Testis (tissue), 3 donors: ENCODE measurements around the gene PTGDS. TPM values are rescaled to one million over a fixed set of nuclear protein-coding genes. Genes with fewer than 3 reads are reported as not detected.
A peak's percentile ranks its signal among the peaks of the same experiment; 100 is the strongest.

Experiments
- DNase-seq: peaks from one replicate; pipeline ENCODE4 v3.0.0-alpha.2; 2019
- H3K27ac ChIP-seq, 2 donors: fragments of 200-600 bp; sonication (generic); one replicate each; pipeline ENCODE4 v1.5.1; 2019
- H3K27me3 ChIP-seq: fragments of 200-600 bp; sonication (generic); one replicate; pipeline ENCODE4 v1.5.1; 2019
- H3K36me3 ChIP-seq: fragments of 200-600 bp; sonication (generic); one replicate; pipeline ENCODE4 v1.5.1; 2017; ENCODE audit warnings: low read depth; ENCODE audit errors: missing control alignments
- H3K4me1 ChIP-seq: fragments of 200-600 bp; sonication (generic); one replicate; pipeline ENCODE4 v1.5.1; 2019
- H3K4me3 ChIP-seq, 2 donors: fragments of 200-600 bp; sonication (generic); one replicate each; pipeline ENCODE4 v1.5.1; 2017 to 2019
- H3K9me3 ChIP-seq: fragments of 200-600 bp; sonication (generic); one replicate; pipeline ENCODE4 v1.5.1; 2017
- POLR2A ChIP-seq: fragments of 450-650 bp; IDR thresholded peaks from one replicate; pipeline ENCODE4 v1.6.1; 2017; ENCODE audit warnings: antibody characterized with exemption, mild to moderate bottlenecking, moderate library complexity
- WGBS, 2 donors: methylation state at CpG; one replicate each; pipeline ENCODE4 v1.1.5; 2018; 5-methylcytosine and 5-hydroxymethylcytosine counted together
- intact Hi-C: fragments of 100-400 bp; cut with DNase I; formaldehyde crosslinking; loops from one replicate; pipeline ENCODE4 v1.15.1; 2023; ENCODE audit warnings: low total_unique reads
- polyA plus RNA-seq: library from polyadenylated mRNA; stranded (reverse); fragments of 350-450 nt; fragmentation: Illumina TruSeq; extraction: RNeasy Lipid Tissue Mini Kit (QIAGEN cat#74804); gene quantifications from one replicate; pipeline ENCODE4 v1.2.3, GENCODE V29; 2014; ENCODE audit warnings: low read depth, low replicate concordance; ENCODE audit not compliant: insufficient read depth
- total RNA-seq, 2 donors: library from RNA; depleted of rRNA; stranded (reverse); fragments of >200 nt; gene quantifications; one replicate each; pipeline ENCODE4 v1.2.3, GENCODE V29; 2016
- TF ChIP-seq, protein P1 (sequence below), 3 experiments: fragments of 450-650 bp in 2 of 3; fragments of 200-600 bp in 1 of 3; sonication (generic) in 1 of 3; IDR thresholded peaks; one replicate each; pipeline ENCODE4 v1.5.1; 2016 to 2019; ENCODE audit warnings: antibody characterized with exemption in 3 of 3, mild to moderate bottlenecking in 2 of 3, moderate library complexity in 1 of 3

PTGDS gene
- total and polyA plus RNA-seq, 3 donors from 2014 or later: 4,976 to 5,948 (median 5,554) TPM

DNA sequence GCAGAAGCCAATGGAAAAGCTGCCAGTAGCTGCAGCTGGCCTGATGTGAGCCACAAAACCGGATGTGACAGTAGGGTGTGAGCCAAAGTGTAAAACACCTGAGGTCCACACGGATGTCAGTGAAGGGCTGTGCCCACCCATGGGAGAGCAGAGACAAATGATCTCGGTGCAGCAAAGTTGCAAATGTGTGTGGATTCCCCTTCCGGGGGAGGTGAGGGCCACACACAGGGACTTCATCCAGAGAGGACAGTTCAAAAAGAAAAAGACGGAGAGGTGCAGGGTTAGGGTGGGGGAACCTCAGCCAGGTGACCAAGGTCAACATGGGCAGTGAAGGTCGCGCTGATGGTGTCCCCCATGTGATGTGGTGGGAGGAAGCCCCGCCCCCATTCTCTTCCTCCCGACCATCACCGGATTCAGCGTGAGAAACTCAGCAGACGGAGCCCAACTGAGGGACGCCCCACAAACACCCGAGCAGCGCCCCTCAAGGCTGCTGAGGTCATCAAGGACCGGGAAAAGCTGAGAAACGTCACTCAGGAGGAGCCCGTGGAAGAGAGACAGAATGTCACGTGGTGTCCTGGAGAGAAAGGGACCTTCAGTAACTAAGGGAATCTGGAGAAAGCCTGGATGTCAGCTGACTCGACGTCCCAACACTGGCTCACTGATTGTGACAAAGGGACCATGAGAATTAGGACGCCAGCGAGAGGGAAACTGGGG lies 11.4 kb upstream of the PTGDS start:
- 29 to 42% methylated on average over 19 to 23 of the region's 23 CpGs for WGBS, 2 donors
- Histone ChIP-seq H3K27me3 (no peaks in the 10 kb centered on the region), H3K27ac (peak overlapping the region in 1 of 2 donors; percentile 59), H3K4me1 (peaks cover 80% of the 10 kb centered on the region), H3K4me3 (no peak overlapping the region), H3K9me3 (no peaks in the 10 kb centered on the region), H3K36me3 (no peaks in the 10 kb centered on the region)
- TF ChIP-seq, protein P1, sequence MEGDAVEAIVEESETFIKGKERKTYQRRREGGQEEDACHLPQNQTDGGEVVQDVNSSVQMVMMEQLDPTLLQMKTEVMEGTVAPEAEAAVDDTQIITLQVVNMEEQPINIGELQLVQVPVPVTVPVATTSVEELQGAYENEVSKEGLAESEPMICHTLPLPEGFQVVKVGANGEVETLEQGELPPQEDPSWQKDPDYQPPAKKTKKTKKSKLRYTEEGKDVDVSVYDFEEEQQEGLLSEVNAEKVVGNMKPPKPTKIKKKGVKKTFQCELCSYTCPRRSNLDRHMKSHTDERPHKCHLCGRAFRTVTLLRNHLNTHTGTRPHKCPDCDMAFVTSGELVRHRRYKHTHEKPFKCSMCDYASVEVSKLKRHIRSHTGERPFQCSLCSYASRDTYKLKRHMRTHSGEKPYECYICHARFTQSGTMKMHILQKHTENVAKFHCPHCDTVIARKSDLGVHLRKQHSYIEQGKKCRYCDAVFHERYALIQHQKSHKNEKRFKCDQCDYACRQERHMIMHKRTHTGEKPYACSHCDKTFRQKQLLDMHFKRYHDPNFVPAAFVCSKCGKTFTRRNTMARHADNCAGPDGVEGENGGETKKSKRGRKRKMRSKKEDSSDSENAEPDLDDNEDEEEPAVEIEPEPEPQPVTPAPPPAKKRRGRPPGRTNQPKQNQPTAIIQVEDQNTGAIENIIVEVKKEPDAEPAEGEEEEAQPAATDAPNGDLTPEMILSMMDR (IDR thresholded peaks at IDR 0.05): no peak
- no peak for TF ChIP-seq POLR2A
- intact Hi-C loops: no loop called here
- peak; percentile 68 for DNase-seq

GRCh38 chr9:136968333-136969127 lies 8.8 kb upstream of the PTGDS start:
- no peaks in the 10 kb centered on the region for H3K27me3 ChIP-seq
- peaks cover 78% of the 10 kb centered on the region for H3K4me1 ChIP-seq
- no peaks in the 10 kb centered on the region for H3K36me3 ChIP-seq
- DNase-seq: no peak
- no peaks in the 10 kb centered on the region for H3K9me3 ChIP-seq
- H3K27ac ChIP-seq: peak overlapping the region in 1 of 2 donors; percentile 76
- no peak overlapping the region for H3K4me3 ChIP-seq
- WGBS, 2 donors: 52 to 53% methylated on average over 7 to 10 of the region's 17 CpGs
- intact Hi-C loops: no loop called here
- TF ChIP-seq POLR2A: no peak
- TF ChIP-seq, protein P1 (IDR thresholded peaks at IDR 0.05): no peak

- no peaks in the 10 kb centered on the region for H3K9me3 ChIP-seq
- DNase-seq: peak; percentile 64
- intact Hi-C loops: no loop called here
- H3K27me3 ChIP-seq: no peaks in the 10 kb centered on the region
- peaks cover 74% of the 10 kb centered on the region for H3K4me1 ChIP-seq
- WGBS, 2 donors: 38 to 53% methylated on average over 1 to 17 of the region's 17 CpGs
- peak overlapping the region; percentile 57 to 76 for H3K27ac ChIP-seq
- no peaks in the 10 kb centered on the region for H3K36me3 ChIP-seq
- TF ChIP-seq, protein P1 (IDR thresholded peaks at IDR 0.05): no peak
- no peak for TF ChIP-seq POLR2A
- H3K4me3 ChIP-seq: no peak overlapping the region
Measured at GRCh38 chr9:136969150-136969549, 8.2 kb upstream of the PTGDS start.

GRCh38 chr9:136969774-136970173 lies 7.5 kb upstream of the PTGDS start:
- H3K4me3 ChIP-seq: no peak overlapping the region
- peak overlapping the region; percentile 57 to 76 for H3K27ac ChIP-seq
- 27 to 45% methylated on average over 2 to 5 of the region's 5 CpGs for WGBS, 2 donors
- no peaks in the 10 kb centered on the region for H3K36me3 ChIP-seq
- intact Hi-C loops: no loop called here
- H3K27me3 ChIP-seq: no peaks in the 10 kb centered on the region
- H3K4me1 ChIP-seq: peaks cover 72% of the 10 kb centered on the region
- TF ChIP-seq, protein P1 (IDR thresholded peaks at IDR 0.05): no peak
- TF ChIP-seq POLR2A: no peak
- DNase-seq: no peak
- H3K9me3 ChIP-seq: no peaks in the 10 kb centered on the region
